HG02571 (cell line): ENCODE results near the gene RRN3.
"Not testable (repeated sequence)": the region's sequence is repeated elsewhere in the genome, so short reads cannot be mapped to it uniquely, and the experiment has no call there.

Source experiments
- ATAC-seq: cut with Tn5 transposase; IDR thresholded peaks from one replicate; pipeline ENCODE4 v1.9.1; 2021; ENCODE audit warnings: mild to moderate bottlenecking, moderate library complexity; ENCODE audit not compliant: unreplicated experiment

RRN3 gene

GRCh38 chr16:15053904-15054303 lies 40.2 kb downstream of the RRN3 start:
- ATAC-seq = no peak

GRCh38 chr16:15052747-15053476 lies 41.2 kb downstream of the RRN3 start:
- no peak for ATAC-seq

GRCh38 chr16:15051387-15051951 lies 42.6 kb downstream of the RRN3 start:
- no peak for ATAC-seq

- not testable (repeated sequence) for ATAC-seq
Measured at GRCh38 chr16:15050440-15050839, 43.6 kb downstream of the RRN3 start.

- ATAC-seq = no peak
Measured at GRCh38 chr16:15049581-15050180, 44.4 kb downstream of the RRN3 start.

- ATAC-seq = no peak
Measured at GRCh38 chr16:15046692-15047376, 47.2 kb downstream of the RRN3 start.

- not testable (repeated sequence) for ATAC-seq
Measured at GRCh38 chr16:15045270-15045669, 48.8 kb downstream of the RRN3 start.

- ATAC-seq = no peak
Measured at GRCh38 chr16:15044286-15044685, 49.8 kb downstream of the RRN3 start.

GRCh38 chr16:15043344-15043743 lies 50.7 kb downstream of the RRN3 start:
- no peak for ATAC-seq

- ATAC-seq = no peak
Measured at GRCh38 chr16:15041271-15042004, 52.6 kb downstream of the RRN3 start.

GRCh38 chr16:15038689-15039088 lies 55.4 kb downstream of the RRN3 start:
- no peak for ATAC-seq

- no peak for ATAC-seq
Measured at GRCh38 chr16:15037745-15038144, 56.3 kb downstream of the RRN3 start.

- ATAC-seq = no peak
Measured at GRCh38 chr16:15037003-15037402, 57.1 kb downstream of the RRN3 start.

GRCh38 chr16:15035163-15035729 lies 58.8 kb downstream of the RRN3 start:
- no peak for ATAC-seq

GRCh38 chr16:15034266-15035162 lies 59.6 kb downstream of the RRN3 start:
- ATAC-seq = no peak

- no peak for ATAC-seq
Measured at GRCh38 chr16:15033309-15033707, 60.8 kb downstream of the RRN3 start.

- ATAC-seq = no peak
Measured at GRCh38 chr16:15032547-15033308, 61.3 kb downstream of the RRN3 start.

- ATAC-seq = no peak
Measured at GRCh38 chr16:15031586-15031985, 62.5 kb downstream of the RRN3 start.

GRCh38 chr16:15031179-15031578 lies 62.9 kb downstream of the RRN3 start:
- ATAC-seq = no peak
